Mesendoderm (in vitro differentiated cells): ENCODE data around the gene TECRL.
A peak's percentile ranks its signal among the peaks of the same experiment; 100 is the strongest.

Experiments used
- DNase-seq: peaks from one replicate; pipeline ENCODE4 v3.0.0; 2013
- H2AK5ac ChIP-seq: 2 replicates; pipeline ENCODE4 v1.6.1; 2013; ENCODE audit warnings: low read length, inconsistent platforms
- H2BK120ac ChIP-seq: 2 replicates; pipeline ENCODE4 v1.6.1; 2013; ENCODE audit warnings: low read depth, mild to moderate bottlenecking, low read length, moderate library complexity, mixed read lengths
- H2BK15ac ChIP-seq: replicated peaks from 2 replicates; pipeline ENCODE4 v1.6.1; 2013; ENCODE audit warnings: low read depth, mild to moderate bottlenecking, moderate library complexity
- H2BK5ac ChIP-seq: 2 replicates; pipeline ENCODE4 v1.6.1; 2013; ENCODE audit warnings: low read length, inconsistent platforms
- H3K18ac ChIP-seq: 2 replicates; pipeline ENCODE4 v1.6.1; 2013; ENCODE audit warnings: mild to moderate bottlenecking, low read length, mixed read lengths
- H3K23ac ChIP-seq: one replicate; pipeline ENCODE4 v1.6.1; 2013; ENCODE audit warnings: low read length
- H3K27ac ChIP-seq: 2 replicates; pipeline ENCODE4 v1.5.1; 2013; ENCODE audit warnings: low read depth, mild to moderate bottlenecking, inconsistent platforms, low read length, moderate library complexity
- H3K27me3 ChIP-seq: 2 replicates; pipeline ENCODE4 v1.6.1; 2013; ENCODE audit warnings: low read length, control low read depth, mild to moderate bottlenecking, inconsistent platforms; ENCODE audit not compliant: insufficient read depth, poor library complexity
- H3K36me3 ChIP-seq: 2 replicates; pipeline ENCODE4 v1.6.1; 2013; ENCODE audit warnings: low read length, inconsistent platforms; ENCODE audit not compliant: control insufficient read depth, insufficient read depth
- H3K4ac ChIP-seq: one replicate; pipeline ENCODE4 v1.6.1; 2013; ENCODE audit warnings: low read depth, mild to moderate bottlenecking, low read length, moderate library complexity
- H3K4me1 ChIP-seq: 2 replicates; pipeline ENCODE4 v1.6.1; 2013; ENCODE audit warnings: low read depth, low read length, inconsistent platforms; ENCODE audit not compliant: control insufficient read depth
- H3K4me2 ChIP-seq: 2 replicates; pipeline ENCODE4 v1.6.1; 2013; ENCODE audit warnings: low read length
- H3K4me3 ChIP-seq: 2 replicates; pipeline ENCODE4 v1.5.1; 2013; ENCODE audit warnings: mild to moderate bottlenecking, low read length
- H3K56ac ChIP-seq: one replicate; pipeline ENCODE4 v1.6.1; 2013; ENCODE audit warnings: low read length
- H3K79me1 ChIP-seq: 2 replicates; pipeline ENCODE4 v1.6.1; 2013; ENCODE audit warnings: low read length, inconsistent platforms
- H3K79me2 ChIP-seq: 2 replicates; pipeline ENCODE4 v1.6.1; 2013; ENCODE audit warnings: mild to moderate bottlenecking, low read length; ENCODE audit not compliant: control insufficient read depth, insufficient read depth
- H3K9ac ChIP-seq: 2 replicates; pipeline ENCODE4 v1.6.1; 2013; ENCODE audit warnings: low read length, inconsistent platforms
- H4K5ac ChIP-seq: one replicate; pipeline ENCODE4 v1.6.1; 2013; ENCODE audit warnings: low read length
- H4K8ac ChIP-seq: one replicate; pipeline ENCODE4 v1.6.1; 2013; ENCODE audit warnings: low read depth, mild to moderate bottlenecking, control low read depth, low read length, moderate library complexity
- WGBS: extraction: QIAGEN DNeasy Blood & Tissue Kit; methylation state at CpG from one replicate; pipeline ENCODE4 v1.1.7; 2013; ENCODE audit warnings: low lambda C conversion rate, missing lambda C conversion rate; ENCODE audit not compliant: insufficient coverage; ENCODE audit errors: extremely low coverage; 5-methylcytosine and 5-hydroxymethylcytosine counted together

The TECRL gene

DNA sequence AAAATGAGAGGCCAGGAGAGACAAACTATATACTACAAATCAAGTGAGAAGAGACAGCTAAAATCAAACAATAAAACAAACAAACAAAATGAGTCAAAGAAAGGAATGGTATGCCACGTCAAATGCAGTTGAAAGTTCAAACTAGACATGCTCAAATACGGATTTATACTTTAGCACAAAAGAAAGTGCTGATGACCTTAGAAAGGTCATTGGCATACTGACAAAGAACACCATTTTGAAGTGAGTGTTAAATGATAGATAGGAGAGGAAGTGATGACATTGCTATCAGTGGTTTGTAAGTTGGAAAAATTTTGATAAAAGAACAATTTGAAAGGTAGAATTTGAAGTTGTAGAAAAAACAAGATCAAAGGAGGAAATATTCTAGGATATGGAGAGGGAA, 55.3 kb downstream of the TECRL start:
- WGBS, result no CpG with 5 or more reads among the region's 2 CpGs
- Histone ChIP-seq H4K8ac (no peak overlapping the region), H3K4ac (no peak overlapping the region), H4K5ac (no peak overlapping the region), H3K23ac (no peak overlapping the region), H3K27ac (no peak overlapping the region), H2AK5ac (no peak overlapping the region), H2BK15ac (no peak overlapping the region), H3K27me3 (no peaks in the 10 kb centered on the region), H3K79me2 (no peaks in the 10 kb centered on the region), H3K18ac (no peak overlapping the region), H2BK120ac (no peak overlapping the region), H3K4me1 (no peaks in the 10 kb centered on the region), H3K36me3 (no peaks in the 10 kb centered on the region), H3K9ac (no peak overlapping the region), H3K4me3 (no peak overlapping the region), H3K56ac (no peak overlapping the region), H3K4me2 (no peak overlapping the region), H2BK5ac (no peak overlapping the region), H3K79me1 (no peaks in the 10 kb centered on the region)
- no peak for DNase-seq

GRCh38 chr4:64341711-64342110, 67.5 kb downstream of the TECRL start:
- Histone ChIP-seq H3K4ac (no peak overlapping the region), H3K36me3 (no peaks in the 10 kb centered on the region), H3K56ac (no peak overlapping the region), H3K23ac (no peak overlapping the region), H3K4me3 (no peak overlapping the region), H2BK15ac (no peak overlapping the region), H4K5ac (no peak overlapping the region), H2AK5ac (no peak overlapping the region), H4K8ac (no peak overlapping the region), H3K27ac (no peak overlapping the region), H3K18ac (no peak overlapping the region), H3K27me3 (no peaks in the 10 kb centered on the region), H3K79me2 (no peaks in the 10 kb centered on the region), H3K9ac (no peak overlapping the region), H3K79me1 (no peaks in the 10 kb centered on the region), H2BK5ac (no peak overlapping the region), H3K4me2 (no peak overlapping the region), H3K4me1 (no peaks in the 10 kb centered on the region), H2BK120ac (no peak overlapping the region)
- DNase-seq, result no peak
- no CpG with 5 or more reads among the region's 3 CpGs for WGBS

DNA sequence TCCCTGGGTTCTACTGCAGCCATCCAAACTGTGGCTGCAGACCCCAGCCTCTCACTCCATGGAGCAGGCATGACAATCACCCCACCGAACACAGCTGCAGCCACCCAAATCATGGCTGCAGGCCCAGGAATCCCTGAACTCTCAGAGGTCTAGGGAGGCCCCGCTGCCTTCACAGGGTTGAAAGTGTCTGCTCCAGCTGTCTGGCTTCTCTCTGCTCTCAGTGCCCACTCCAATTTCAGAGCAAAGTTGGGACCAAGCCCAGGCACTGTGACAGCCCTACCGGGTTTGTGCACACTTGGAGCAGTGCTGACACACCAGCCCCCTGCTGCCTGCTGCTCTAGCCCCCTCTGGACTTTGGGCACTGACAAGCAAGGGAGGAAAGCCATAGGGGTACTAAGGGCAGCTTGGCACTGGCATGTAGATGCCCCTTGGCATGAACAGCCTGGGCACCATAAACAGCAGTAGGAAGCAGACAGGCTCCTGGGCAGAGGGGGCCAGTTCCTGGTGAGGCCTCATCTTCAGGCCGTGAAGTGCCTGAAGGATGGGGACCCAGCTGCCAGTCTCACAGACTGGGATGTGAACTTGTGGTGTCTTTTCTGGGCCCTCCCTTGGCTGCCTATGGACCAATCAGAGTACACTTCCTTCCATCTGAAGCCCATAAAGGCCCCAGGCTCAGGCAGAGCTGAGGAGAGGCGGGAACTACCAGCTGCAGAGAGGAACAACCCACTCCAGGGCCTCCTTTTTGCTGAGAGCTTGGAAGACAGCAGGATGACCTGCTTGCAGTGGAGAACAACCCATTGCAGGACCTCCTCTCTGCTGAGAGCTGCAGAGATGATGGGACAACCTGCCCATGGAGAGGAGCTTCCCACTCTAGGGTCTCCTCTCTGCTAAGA, 68.8 kb downstream of the TECRL start:
- Histone ChIP-seq H3K27ac (no peak overlapping the region), H3K4me1 (no peaks in the 10 kb centered on the region), H3K79me1 (no peaks in the 10 kb centered on the region), H4K8ac (no peak overlapping the region), H3K4me3 (no peak overlapping the region), H3K23ac (no peak overlapping the region), H3K4me2 (no peak overlapping the region), H3K27me3 (no peaks in the 10 kb centered on the region), H3K9ac (no peak overlapping the region), H4K5ac (no peak overlapping the region), H2BK15ac (no peak overlapping the region), H2BK5ac (no peak overlapping the region), H2AK5ac (no peak overlapping the region), H2BK120ac (no peak overlapping the region), H3K4ac (no peak overlapping the region), H3K79me2 (no peaks in the 10 kb centered on the region), H3K56ac (no peak overlapping the region), H3K36me3 (no peaks in the 10 kb centered on the region), H3K18ac (no peak overlapping the region)
- peak; percentile 4 for DNase-seq
- WGBS, result no CpG with 5 or more reads among the region's 5 CpGs

GRCh38 chr4:64334964-64335363, 74.3 kb downstream of the TECRL start:
- no peak overlapping the region for H2BK5ac ChIP-seq
- H3K4me3 ChIP-seq, result no peak overlapping the region
- H3K79me2 ChIP-seq, result no peaks in the 10 kb centered on the region
- H3K18ac ChIP-seq, result no peak overlapping the region
- H2AK5ac ChIP-seq, result no peak overlapping the region
- no peak for DNase-seq
- H3K27ac ChIP-seq, result no peak overlapping the region
- no peak overlapping the region for H3K4ac ChIP-seq
- no peak overlapping the region for H3K9ac ChIP-seq
- H3K27me3 ChIP-seq, result no peaks in the 10 kb centered on the region
- no peaks in the 10 kb centered on the region for H3K79me1 ChIP-seq
- no peak overlapping the region for H2BK120ac ChIP-seq
- H3K4me1 ChIP-seq, result no peaks in the 10 kb centered on the region
- no peaks in the 10 kb centered on the region for H3K36me3 ChIP-seq
- H4K5ac ChIP-seq, result no peak overlapping the region
- no peak overlapping the region for H3K56ac ChIP-seq
- WGBS, result no CpG with 5 or more reads among the region's 2 CpGs
- H3K23ac ChIP-seq, result no peak overlapping the region
- no peak overlapping the region for H3K4me2 ChIP-seq
- H4K8ac ChIP-seq, result no peak overlapping the region
- no peak overlapping the region for H2BK15ac ChIP-seq

DNA sequence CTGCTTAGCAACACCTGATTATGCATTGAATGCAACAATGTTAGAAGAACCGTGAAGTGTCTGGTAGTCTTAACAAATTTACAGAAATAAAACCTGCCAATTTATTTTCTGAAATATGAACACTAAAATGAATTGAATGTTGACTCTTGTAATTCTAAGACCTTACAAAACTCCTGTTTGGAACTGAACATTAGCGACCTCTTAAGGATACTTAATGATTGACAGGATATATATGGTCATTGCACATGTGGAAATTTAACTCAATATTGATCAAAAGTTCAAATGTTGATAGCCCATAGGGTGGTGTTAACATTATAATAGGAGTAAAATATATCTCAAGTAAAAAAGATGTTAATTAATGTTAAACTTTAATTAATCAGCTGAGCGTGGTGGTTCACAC, 79.1 kb downstream of the TECRL start:
- no peak overlapping the region for H2BK5ac ChIP-seq
- WGBS, result no CpG with 5 or more reads among the region's 3 CpGs

GRCh38 chr4:64327237-64327636, 82.0 kb downstream of the TECRL start:
- Histone ChIP-seq H3K27me3 (no peaks in the 10 kb centered on the region), H3K27ac (no peak overlapping the region), H3K79me1 (no peaks in the 10 kb centered on the region), H3K56ac (no peak overlapping the region), H3K4me2 (no peak overlapping the region), H3K23ac (no peak overlapping the region), H3K9ac (no peak overlapping the region), H3K18ac (no peak overlapping the region), H3K36me3 (no peaks in the 10 kb centered on the region), H2BK120ac (no peak overlapping the region), H3K4me1 (no peaks in the 10 kb centered on the region), H2BK15ac (no peak overlapping the region), H2BK5ac (no peak overlapping the region), H3K4ac (no peak overlapping the region), H3K4me3 (no peak overlapping the region), H4K8ac (no peak overlapping the region), H2AK5ac (no peak overlapping the region), H4K5ac (no peak overlapping the region), H3K79me2 (no peaks in the 10 kb centered on the region)
- WGBS, result no CpG with 5 or more reads among the region's 1 CpG
- no peak for DNase-seq

More for the DNA sequence above, 79.1 kb downstream of the TECRL start:
- Histone ChIP-seq H3K4me3 (no peak overlapping the region), H3K79me1 (no peaks in the 10 kb centered on the region), H2BK15ac (no peak overlapping the region), H2AK5ac (no peak overlapping the region), H3K79me2 (no peaks in the 10 kb centered on the region), H2BK120ac (no peak overlapping the region), H3K23ac (no peak overlapping the region), H3K4ac (no peak overlapping the region), H3K4me2 (no peak overlapping the region), H3K27me3 (no peaks in the 10 kb centered on the region), H3K36me3 (no peaks in the 10 kb centered on the region), H4K8ac (no peak overlapping the region), H3K56ac (no peak overlapping the region), H3K27ac (no peak overlapping the region), H3K9ac (no peak overlapping the region), H3K4me1 (no peaks in the 10 kb centered on the region), H4K5ac (no peak overlapping the region), H3K18ac (no peak overlapping the region)
- no peak for DNase-seq
